Measurements from ENCODE around the gene ZNF418.

The ZNF418 gene

GRCh38 chr19:57934820-57935665 lies at the start of gene ZNF418:
ZNF418 (minus strand) TSS chr19:57935402; CDS start chr19:57933822, 1,580 bp downstream.
- H3K36me3 ChIP-seq (ENCODE audit: insufficient read depth, low read length): peaks cover 5% of the 10 kb centered on the region; the same call in 1 of the 2 replicates
- TF ChIP-seq EZH2 (IDR thresholded peaks at IDR 0.05) (no peak), FOXP2 (optimal IDR thresholded peaks at IDR 0.05; ENCODE audit: control extremely low read depth, extremely low read length, insufficient read depth) (no peak), POLR2AphosphoS5 (IDR thresholded peaks at IDR 0.05; ENCODE audit: borderline replicate concordance, low read depth, low read length) (no peak; the same call in 1 of the 2 replicates)
- H3K9me3 ChIP-seq (ENCODE audit: low read depth, low read length): no peaks in the 10 kb centered on the region; the same call in 1 of the 2 replicates
- H3K9ac ChIP-seq (ENCODE audit: insufficient read length): no peak within 1 kb of the TSS
- DNase-seq (ENCODE audit: low read depth, low spot score): no peak
- no peak within 1 kb of the TSS for H3K27ac ChIP-seq
- H3K4me3 ChIP-seq: peak within 1 kb of the TSS; percentile 76

- Histone ChIP-seq H3K4me3 (no peak overlapping the region), H3K9ac (ENCODE audit: insufficient read length) (no peak overlapping the region), H3K9me3 (ENCODE audit: low read depth, low read length) (peaks cover 47% of the 10 kb centered on the region), H3K27ac (no peak overlapping the region), H3K36me3 (ENCODE audit: insufficient read depth, low read length) (peaks cover 67% of the 10 kb centered on the region)
- DNase-seq (ENCODE audit: low read depth, low spot score): no peak
- no peak for TF ChIP-seq POLR2AphosphoS5 (IDR thresholded peaks at IDR 0.05; ENCODE audit: borderline replicate concordance, low read depth, low read length)
- no peak for TF ChIP-seq EZH2 (IDR thresholded peaks at IDR 0.05)
- no peak for TF ChIP-seq FOXP2 (optimal IDR thresholded peaks at IDR 0.05; ENCODE audit: control extremely low read depth, extremely low read length, insufficient read depth)
Observed at GRCh38 chr19:57978586-57979289, 43.5 kb upstream of the ZNF418 start.

- H3K9ac ChIP-seq (ENCODE audit: insufficient read length): no peak within 1 kb of the TSS
- no peak within 1 kb of the TSS for H3K4me3 ChIP-seq
- peaks cover 18% of the 10 kb centered on the region for H3K9me3 ChIP-seq (ENCODE audit: low read depth, low read length)
- no peak within 1 kb of the TSS for H3K27ac ChIP-seq
- peaks cover 24% of the 10 kb centered on the region for H3K36me3 ChIP-seq (ENCODE audit: insufficient read depth, low read length)
- DNase-seq (ENCODE audit: low read depth, low spot score): no peak
- TF ChIP-seq POLR2AphosphoS5 (IDR thresholded peaks at IDR 0.05; ENCODE audit: borderline replicate concordance, low read depth, low read length) (no peak), EZH2 (IDR thresholded peaks at IDR 0.05) (no peak), FOXP2 (optimal IDR thresholded peaks at IDR 0.05; ENCODE audit: control extremely low read depth, extremely low read length, insufficient read depth) (no peak)
Observed at GRCh38 chr19:57974434-57974833, 39.2 kb upstream of the ZNF418 start, which contains the start of gene C19orf18. C19orf18 (minus strand) TSS chr19:57974534; CDS start chr19:57974432, 102 bp downstream.

- no peak for DNase-seq (ENCODE audit: low read depth, low spot score)
- no peak overlapping the region for H3K27ac ChIP-seq
- no peak for TF ChIP-seq FOXP2 (optimal IDR thresholded peaks at IDR 0.05; ENCODE audit: control extremely low read depth, extremely low read length, insufficient read depth)
- no peak for TF ChIP-seq EZH2 (IDR thresholded peaks at IDR 0.05)
- TF ChIP-seq POLR2AphosphoS5 (IDR thresholded peaks at IDR 0.05; ENCODE audit: borderline replicate concordance, low read depth, low read length): no peak
- no peaks in the 10 kb centered on the region for H3K36me3 ChIP-seq (ENCODE audit: insufficient read depth, low read length)
- no peak overlapping the region for H3K4me3 ChIP-seq
- no peak overlapping the region for H3K9ac ChIP-seq (ENCODE audit: insufficient read length)
- H3K9me3 ChIP-seq (ENCODE audit: low read depth, low read length): no peaks in the 10 kb centered on the region
Observed at GRCh38 chr19:57964761-57965160, 29.6 kb upstream of the ZNF418 start.

- H3K9me3 ChIP-seq (ENCODE audit: low read depth, low read length): no peaks in the 10 kb centered on the region
- DNase-seq (ENCODE audit: low read depth, low spot score): no peak
- no peak overlapping the region for H3K9ac ChIP-seq (ENCODE audit: insufficient read length)
- H3K4me3 ChIP-seq: no peak overlapping the region
- no peak overlapping the region for H3K27ac ChIP-seq
- TF ChIP-seq EZH2 (IDR thresholded peaks at IDR 0.05) (no peak), POLR2AphosphoS5 (IDR thresholded peaks at IDR 0.05; ENCODE audit: borderline replicate concordance, low read depth, low read length) (no peak), FOXP2 (optimal IDR thresholded peaks at IDR 0.05; ENCODE audit: control extremely low read depth, extremely low read length, insufficient read depth) (no peak)
- H3K36me3 ChIP-seq (ENCODE audit: insufficient read depth, low read length): no peaks in the 10 kb centered on the region
Observed at GRCh38 chr19:57961785-57962184, 26.6 kb upstream of the ZNF418 start.

- Histone ChIP-seq H3K4me3 (no peak overlapping the region), H3K9ac (ENCODE audit: insufficient read length) (no peak overlapping the region), H3K36me3 (ENCODE audit: insufficient read depth, low read length) (no peaks in the 10 kb centered on the region), H3K9me3 (ENCODE audit: low read depth, low read length) (no peaks in the 10 kb centered on the region), H3K27ac (no peak overlapping the region)
- DNase-seq (ENCODE audit: low read depth, low spot score): no peak
- TF ChIP-seq POLR2AphosphoS5 (IDR thresholded peaks at IDR 0.05; ENCODE audit: borderline replicate concordance, low read depth, low read length) (no peak), FOXP2 (optimal IDR thresholded peaks at IDR 0.05; ENCODE audit: control extremely low read depth, extremely low read length, insufficient read depth) (no peak), EZH2 (IDR thresholded peaks at IDR 0.05) (no peak)
Observed at GRCh38 chr19:57954996-57955395, 19.8 kb upstream of the ZNF418 start.

- Histone ChIP-seq H3K27ac (no peak overlapping the region), H3K4me3 (no peak overlapping the region), H3K36me3 (ENCODE audit: insufficient read depth, low read length) (no peaks in the 10 kb centered on the region; the same call in 1 of the 2 replicates), H3K9ac (ENCODE audit: insufficient read length) (no peak overlapping the region), H3K9me3 (ENCODE audit: low read depth, low read length) (peaks cover 7% of the 10 kb centered on the region; the same call in 1 of the 2 replicates)
- DNase-seq (ENCODE audit: low read depth, low spot score): no peak
- TF ChIP-seq POLR2AphosphoS5 (IDR thresholded peaks at IDR 0.05; ENCODE audit: borderline replicate concordance, low read depth, low read length) (no peak), EZH2 (IDR thresholded peaks at IDR 0.05) (no peak), FOXP2 (optimal IDR thresholded peaks at IDR 0.05; ENCODE audit: control extremely low read depth, extremely low read length, insufficient read depth) (no peak)
Observed at GRCh38 chr19:57949702-57950101, 14.5 kb upstream of the ZNF418 start.

- TF ChIP-seq EZH2 (IDR thresholded peaks at IDR 0.05): no peak
- TF ChIP-seq FOXP2 (optimal IDR thresholded peaks at IDR 0.05; ENCODE audit: control extremely low read depth, extremely low read length, insufficient read depth): no peak
- TF ChIP-seq POLR2AphosphoS5 (IDR thresholded peaks at IDR 0.05; ENCODE audit: borderline replicate concordance, low read depth, low read length): no peak
- peaks cover 7% of the 10 kb centered on the region; the same call in 1 of the 2 replicates for H3K9me3 ChIP-seq (ENCODE audit: low read depth, low read length)
Observed at GRCh38 chr19:57949296-57949695, 14.1 kb upstream of the ZNF418 start.

More at GRCh38 chr19:57949296-57949695, 14.1 kb upstream of the ZNF418 start:
- no peak overlapping the region for H3K27ac ChIP-seq
- no peak for DNase-seq (ENCODE audit: low read depth, low spot score)
- no peak overlapping the region for H3K4me3 ChIP-seq
- no peak overlapping the region for H3K9ac ChIP-seq (ENCODE audit: insufficient read length)
- no peaks in the 10 kb centered on the region; the same call in 1 of the 2 replicates for H3K36me3 ChIP-seq (ENCODE audit: insufficient read depth, low read length)
